Raji (cell line): Measurements from ENCODE around the gene AHSG.

Experiments used
- POLR2A ChIP-seq: IDR thresholded peaks from 2 replicates; pipeline ENCODE4 v1.6.1; 2011; ENCODE audit warnings: low read depth, low read length, control low read depth; ENCODE audit not compliant: insufficient read depth

The AHSG gene

DNA sequence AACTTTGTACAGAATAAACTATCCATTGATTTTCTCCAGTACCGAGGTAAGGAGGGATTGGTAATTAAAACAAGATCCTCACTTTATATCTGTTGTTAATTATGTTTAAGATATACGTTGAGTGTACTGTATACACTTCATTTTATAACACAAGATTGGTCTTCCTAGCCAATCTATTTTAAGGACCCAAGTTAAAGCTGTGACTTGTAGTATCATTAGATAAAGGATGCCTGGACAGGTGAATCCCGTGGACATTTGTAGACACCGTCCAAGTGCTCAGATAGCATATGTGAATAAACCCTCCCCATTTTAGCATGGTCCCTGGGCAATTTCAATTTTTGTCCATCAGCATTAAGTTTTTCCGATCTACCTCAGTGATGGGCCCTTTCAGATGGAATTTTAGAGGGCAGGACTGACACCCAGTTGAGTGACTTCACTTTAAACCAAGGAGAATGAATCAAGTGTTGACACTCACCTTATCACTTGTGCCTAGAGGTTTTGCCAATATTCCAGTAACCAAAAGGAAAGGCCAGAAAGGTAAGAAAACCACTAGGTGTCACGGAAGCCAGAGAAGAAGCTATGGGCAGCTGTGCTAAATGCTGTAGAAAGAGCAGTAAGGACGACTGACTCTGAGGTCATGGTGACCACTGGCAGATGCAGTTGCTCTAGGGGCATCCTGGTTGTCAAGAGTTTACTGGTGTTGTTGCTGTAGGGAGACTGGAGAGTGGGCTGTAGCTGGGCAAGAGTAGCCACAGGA lies 9.2 kb downstream of the AHSG start:
- no peak for TF ChIP-seq POLR2A

GRCh38 chr3:186622651-186623310 lies 9.9 kb downstream of the AHSG start:
- TF ChIP-seq POLR2A, result no peak

- TF ChIP-seq POLR2A, result no peak
Measured at GRCh38 chr3:186624598-186624997, 11.7 kb downstream of the AHSG start.

DNA sequence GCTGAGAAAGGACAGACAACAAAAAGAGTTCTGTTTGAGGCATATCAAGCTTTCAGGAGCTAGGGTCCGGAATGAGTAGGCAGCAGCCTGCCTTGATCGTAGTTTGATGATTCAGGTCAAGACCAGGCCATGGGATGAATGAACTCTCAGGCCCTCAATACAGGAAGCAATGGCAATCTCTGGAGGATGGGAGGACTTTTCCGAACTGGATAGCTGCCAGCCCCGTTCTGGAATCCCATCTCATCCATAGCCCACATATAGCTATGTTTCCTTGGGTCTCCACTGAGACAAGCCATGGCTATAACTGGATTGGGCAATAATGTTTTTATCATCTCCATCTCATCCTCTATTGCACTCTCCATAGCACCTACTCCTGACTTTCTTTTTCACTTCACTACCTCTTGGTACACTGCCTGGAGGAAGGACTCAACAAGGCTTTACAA lies 12.8 kb downstream of the AHSG start:
- no peak for TF ChIP-seq POLR2A

- TF ChIP-seq POLR2A, result no peak
Measured at GRCh38 chr3:186626254-186626847, 13.5 kb downstream of the AHSG start.

GRCh38 chr3:186627852-186628414 lies 15.1 kb downstream of the AHSG start:
- TF ChIP-seq POLR2A, result no peak

DNA sequence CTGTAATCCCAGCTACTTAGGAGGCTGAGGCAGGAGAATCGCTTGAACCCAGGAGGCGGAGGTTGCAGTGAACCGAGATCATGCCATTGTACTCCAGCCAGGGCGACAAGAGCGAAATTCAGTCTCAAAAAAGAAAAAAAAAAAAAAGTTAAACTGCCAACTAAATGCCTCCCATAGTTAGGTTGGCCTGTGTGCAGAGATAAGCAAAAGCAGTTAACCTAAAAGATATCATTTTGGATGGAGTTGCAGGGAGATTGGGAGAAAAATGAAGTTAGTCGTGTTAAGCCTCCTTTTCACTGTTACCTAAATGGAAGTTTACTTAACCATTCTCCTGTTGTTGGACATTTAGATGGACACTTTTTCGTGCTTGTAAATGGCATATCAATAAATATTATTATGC lies 15.9 kb downstream of the AHSG start:
- no peak for TF ChIP-seq POLR2A

GRCh38 chr3:186630950-186631641 lies 18.2 kb downstream of the AHSG start:
- no peak for TF ChIP-seq POLR2A

- no peak for TF ChIP-seq POLR2A
Measured at GRCh38 chr3:186633481-186633880, 20.6 kb downstream of the AHSG start.

- TF ChIP-seq POLR2A, result no peak
Measured at GRCh38 chr3:186635532-186635931, 22.7 kb downstream of the AHSG start.

DNA sequence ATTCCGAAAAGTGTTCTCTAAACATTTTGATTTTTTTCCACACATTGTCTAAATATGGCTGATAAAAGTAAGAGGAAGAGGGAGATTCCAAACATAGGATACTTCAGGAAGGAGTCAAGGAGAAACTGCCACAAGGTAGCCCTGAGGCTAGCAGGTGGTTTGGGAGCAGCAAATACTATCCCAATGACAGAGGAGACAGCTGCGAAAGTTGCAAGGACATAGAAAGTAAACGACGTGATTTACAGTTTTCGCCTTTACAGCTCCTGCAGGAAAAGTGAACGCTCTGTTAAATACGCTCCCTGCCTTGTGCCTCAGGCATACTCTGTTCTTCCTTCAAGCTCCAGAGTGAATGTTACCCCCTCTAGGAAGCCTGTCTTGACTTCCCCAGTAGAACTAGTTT lies 23.7 kb downstream of the AHSG start:
- no peak for TF ChIP-seq POLR2A

- no peak for TF ChIP-seq POLR2A
Measured at GRCh38 chr3:186637686-186638085, 24.8 kb downstream of the AHSG start.

GRCh38 chr3:186638259-186638658 lies 25.4 kb downstream of the AHSG start:
- TF ChIP-seq POLR2A, result no peak

DNA sequence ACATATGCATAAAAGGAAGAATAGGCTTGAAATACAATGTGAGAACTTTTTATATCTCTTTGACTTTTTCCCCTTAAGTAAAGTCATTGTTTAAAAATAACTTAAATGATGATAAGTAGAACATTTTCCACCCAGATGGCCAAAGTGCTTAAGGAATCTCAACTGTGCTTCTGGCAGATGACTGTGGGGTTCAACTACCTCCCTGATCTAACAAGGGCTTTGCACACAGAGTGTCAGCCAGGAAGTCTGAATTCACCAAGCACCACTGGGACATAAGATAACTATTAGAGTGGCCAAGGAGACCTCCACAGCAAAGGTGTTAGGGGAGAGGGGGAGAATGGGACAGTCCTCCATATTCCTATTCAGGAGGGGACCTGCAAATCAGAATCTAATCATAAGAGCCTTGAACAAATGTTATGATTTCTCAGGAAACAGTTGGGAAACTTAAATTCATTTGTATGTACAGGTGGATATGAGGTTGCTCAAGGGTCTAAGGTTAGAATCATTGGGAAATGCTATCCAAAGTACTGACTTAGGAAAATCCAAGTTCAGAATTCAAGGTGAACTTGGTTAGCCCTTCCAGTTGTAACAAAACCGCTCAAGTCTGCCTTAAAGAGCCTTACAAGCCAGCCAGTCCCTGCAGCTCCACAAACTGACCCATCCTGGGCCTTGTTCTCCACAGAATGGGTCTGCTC lies 27.1 kb downstream of the AHSG start, which contains the start of gene FETUB:
TSS of gene FETUB (plus strand) at position 622 of the 695 bp plus-strand sequence. CDS start at position 684, 62 bp downstream.
- TF ChIP-seq POLR2A, result no peak

- TF ChIP-seq POLR2A, result no peak
Measured at GRCh38 chr3:186640473-186640818, 27.6 kb downstream of the AHSG start.
